ENCODE data around the gene FYCO1.

DNA sequence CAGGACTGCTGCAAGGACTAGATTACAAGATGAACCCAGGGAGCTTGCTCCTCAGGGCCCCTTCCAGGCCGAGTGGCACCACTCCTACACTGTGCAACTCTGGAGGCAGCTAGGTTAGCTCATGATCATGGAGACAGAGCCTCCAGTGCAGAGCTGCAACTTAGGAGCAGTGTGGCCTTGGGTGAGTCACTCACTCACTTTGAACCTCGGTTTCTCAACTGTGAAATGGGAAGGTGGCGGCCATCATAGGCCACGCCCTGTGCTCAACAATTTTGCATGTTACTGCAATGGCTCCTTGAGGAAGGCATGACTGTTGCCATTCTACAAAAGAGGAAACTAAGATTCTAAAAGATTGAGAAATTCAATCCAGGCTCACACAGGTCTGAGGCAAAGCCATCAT lies 63.5 kb downstream of the FYCO1 start:
- TF ChIP-seq ATF7 (IDR thresholded peaks at IDR 0.05) (no peak), ATF7 (CRISPR knock-in tag; IDR thresholded peaks at IDR 0.05) (no peak), CBFB (CRISPR knock-in tag; IDR thresholded peaks at IDR 0.05) (no peak), RFX5 (IDR thresholded peaks at IDR 0.05; ENCODE audit: low read depth, low read length) (no peak)

All from HepG2 (cell line).